HG02623 (cell line): ENCODE data around the gene MCM5.

Experiments
- ATAC-seq: cut with Tn5 transposase; IDR thresholded peaks from one replicate; pipeline ENCODE4 v1.9.1; 2021; ENCODE audit warnings: moderate library complexity; ENCODE audit not compliant: unreplicated experiment

The MCM5 gene

DNA sequence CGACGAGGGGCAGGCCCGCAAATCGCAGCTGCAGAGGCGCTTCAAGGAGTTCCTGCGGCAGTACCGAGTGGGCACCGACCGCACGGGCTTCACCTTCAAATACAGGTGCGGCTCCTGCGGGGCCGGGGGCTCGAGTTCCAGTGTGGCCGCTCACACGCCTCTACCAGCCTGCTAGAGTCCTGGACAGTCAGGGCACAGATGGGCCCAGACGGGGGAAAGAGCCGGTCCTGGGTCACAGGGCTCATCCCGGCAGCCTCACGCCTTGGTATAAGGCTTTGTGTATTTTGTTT lies 506 bp downstream of the MCM5 start:
- ATAC-seq = no peak

DNA sequence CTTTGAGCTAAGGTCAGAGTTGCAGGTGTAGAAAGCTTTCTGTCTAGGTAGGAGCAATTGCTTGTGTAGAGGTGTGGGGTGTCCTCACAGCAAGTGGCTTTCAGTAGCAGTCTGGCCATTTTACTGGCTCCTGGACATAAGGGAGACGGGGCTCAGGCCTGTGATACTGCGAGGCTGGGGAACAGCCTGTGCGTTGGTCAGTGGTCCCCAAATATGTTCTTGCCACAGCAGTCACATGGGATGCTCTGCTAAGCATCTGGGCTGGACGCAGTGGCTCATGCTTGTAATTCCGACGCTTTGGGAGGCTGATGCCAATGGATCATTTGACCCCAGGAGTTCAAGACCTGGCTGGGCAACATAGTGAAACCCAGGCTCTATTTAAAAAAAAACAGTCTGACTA lies 1.9 kb downstream of the MCM5 start:
- ATAC-seq = no peak

DNA sequence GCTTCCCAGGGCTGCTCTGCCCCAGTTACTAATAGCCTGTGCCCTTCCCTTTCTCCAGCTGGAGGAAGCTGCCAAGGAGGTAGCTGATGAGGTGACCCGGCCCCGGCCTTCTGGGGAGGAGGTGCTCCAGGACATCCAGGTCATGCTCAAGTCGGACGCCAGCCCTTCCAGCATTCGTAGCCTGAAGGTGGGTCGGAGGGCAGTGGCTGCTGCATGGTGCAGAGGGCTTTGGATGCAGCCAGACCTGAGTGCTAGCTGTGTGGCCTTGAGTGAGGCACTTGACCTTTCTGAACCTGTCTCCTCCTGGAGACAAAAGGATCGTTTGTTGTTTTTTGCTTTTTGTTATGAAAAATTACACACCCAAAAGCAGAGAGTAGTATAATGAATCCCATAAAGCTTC lies 3.4 kb downstream of the MCM5 start:
- no peak for ATAC-seq

DNA sequence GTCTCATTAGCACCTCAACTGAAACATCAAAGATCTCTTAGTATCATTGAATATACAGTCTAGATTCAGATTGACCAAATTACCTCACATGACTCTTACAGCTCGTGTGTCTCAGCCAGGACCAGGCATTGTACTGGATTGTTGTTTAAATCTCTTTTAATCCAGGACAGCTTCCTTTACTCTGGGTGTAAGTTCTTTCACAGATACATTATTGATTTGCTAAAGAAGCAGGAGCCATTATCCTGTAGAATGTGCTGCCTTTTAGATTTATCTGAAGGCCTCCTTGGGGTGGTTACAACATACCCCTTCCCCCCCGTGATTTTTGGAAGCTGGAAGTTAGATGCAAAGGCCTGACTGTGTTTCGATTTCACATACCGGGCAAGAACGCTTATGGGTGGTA lies 4.2 kb downstream of the MCM5 start:
- ATAC-seq = no peak

DNA sequence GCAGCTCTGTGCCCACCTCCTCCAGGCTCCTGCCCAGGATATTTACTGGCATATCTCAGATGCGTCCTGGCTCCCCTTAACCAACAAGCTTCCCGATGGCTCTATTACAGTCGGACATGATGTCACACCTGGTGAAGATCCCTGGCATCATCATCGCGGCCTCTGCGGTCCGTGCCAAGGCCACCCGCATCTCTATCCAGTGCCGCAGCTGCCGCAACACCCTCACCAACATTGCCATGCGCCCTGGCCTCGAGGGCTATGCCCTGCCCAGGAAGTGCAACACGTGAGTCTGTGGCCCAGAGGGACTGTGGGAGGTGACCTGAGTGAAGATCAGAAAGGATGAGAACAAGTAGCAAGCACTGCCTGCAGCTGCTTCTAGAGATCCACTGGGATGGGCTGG lies 6.5 kb downstream of the MCM5 start:
- ATAC-seq = no peak

DNA sequence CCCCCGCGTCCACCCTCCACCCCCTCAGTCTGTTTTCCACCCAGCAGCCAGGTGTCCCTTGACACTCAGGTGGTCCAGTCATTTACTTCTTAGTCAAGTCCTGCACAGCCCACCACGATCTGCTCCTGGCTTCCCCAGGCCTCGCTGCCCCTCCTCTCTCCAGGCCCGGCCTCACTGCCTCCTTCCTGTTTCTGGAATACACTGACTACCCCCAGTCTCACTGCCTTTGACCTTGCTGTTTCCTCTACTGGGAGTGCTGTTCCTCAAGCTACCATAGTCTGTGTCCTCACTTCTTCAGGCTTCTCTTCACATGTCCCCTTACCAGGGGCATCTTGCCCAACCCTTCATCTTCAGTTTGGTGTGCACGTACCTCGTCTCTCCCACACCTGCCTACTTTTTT lies 7.4 kb downstream of the MCM5 start:
- ATAC-seq = no peak

DNA sequence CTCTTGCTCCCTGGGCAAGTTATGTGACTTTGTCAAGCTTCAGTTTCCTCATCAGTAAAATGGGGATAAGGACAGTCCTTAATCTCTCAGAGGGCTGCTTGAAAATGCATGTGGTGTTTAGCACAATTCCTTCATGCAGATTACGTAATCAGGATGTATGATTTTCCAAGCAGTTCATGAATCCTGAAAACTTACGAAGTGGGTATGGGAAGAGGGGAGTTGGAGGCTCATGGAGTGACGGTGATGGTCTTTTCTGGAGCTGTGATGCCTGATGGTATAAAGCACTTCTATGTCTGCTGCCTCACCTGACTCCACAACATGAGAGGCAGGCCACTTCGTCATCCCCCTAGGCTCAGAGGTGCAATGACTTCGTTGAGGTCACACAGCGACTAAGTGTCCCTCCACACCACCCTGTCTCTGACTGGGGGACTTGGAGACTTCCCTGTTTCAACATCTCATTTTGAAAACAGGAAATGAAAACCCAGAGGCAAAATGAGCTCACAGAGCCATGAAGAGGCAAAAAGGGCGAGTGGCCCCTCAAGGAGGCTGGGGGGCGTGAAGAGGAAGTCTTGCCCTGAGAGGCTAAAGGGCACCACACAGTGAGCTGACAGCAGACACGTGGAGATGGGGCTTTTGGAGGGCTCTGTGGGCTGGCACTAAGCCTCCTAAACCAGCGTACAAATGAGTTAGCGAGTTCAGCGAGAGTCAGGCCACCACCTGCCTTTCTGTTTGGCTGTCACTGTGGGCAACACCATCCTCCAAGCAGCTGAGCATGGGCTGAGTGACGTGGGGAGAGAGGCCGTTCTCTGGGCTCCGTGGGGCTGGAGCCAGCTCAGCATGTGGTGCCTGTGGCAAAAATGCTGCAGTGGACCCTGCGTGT lies 10.1 kb downstream of the MCM5 start:
- ATAC-seq = no peak

DNA sequence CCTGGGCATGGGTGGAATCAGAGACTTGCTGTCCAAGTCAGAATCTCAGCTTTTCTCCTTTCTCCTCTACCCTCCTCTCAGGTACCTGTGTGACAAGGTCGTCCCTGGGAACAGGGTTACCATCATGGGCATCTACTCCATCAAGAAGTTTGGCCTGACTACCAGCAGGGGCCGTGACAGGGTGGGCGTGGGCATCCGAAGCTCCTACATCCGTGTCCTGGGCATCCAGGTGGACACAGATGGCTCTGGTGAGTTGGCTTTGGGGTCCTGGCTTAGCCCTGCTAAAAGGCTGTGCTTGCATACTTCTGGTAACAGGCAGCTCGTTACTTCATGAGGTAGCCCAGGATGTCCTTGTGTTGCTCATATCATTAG lies 10.7 kb downstream of the MCM5 start:
- ATAC-seq = no peak

DNA sequence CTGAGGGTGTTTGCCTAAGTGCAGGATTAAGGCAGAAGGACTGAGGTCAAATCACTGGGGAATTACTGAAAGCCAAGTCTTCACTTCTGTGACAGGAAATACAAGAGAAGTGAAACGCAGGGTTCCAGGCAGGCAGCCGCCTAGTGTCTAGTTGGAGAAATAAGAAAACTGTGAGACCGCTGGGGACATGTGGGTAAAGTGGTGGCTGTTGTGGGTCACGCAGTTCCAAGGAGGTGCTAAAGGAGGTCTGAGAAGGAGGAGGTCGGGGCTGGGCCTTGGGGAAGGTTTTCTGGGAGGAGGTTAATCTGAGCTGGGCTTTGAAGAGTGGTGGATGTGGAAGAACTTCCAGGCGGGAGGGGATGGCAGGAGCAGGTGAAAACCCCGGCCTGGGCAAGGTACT lies 11.2 kb downstream of the MCM5 start:
- no peak for ATAC-seq

DNA sequence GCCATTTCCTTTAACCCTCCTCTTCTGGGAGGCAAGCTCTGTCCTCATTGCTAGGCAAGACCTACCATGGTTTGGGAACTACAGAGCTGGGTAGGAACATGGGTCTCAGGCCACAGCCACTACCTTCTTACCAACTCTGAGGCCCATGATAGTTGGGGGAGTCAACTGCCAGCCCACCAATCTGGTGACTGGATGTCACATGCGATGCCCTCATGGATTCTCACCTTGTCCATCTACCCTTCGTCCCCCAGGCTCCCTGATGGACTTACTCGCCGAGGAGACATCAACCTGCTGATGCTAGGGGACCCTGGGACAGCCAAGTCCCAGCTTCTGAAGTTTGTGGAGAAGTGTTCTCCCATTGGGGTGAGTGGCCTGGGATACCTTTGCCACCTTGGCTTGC lies 13.7 kb downstream of the MCM5 start:
- ATAC-seq = no peak

DNA sequence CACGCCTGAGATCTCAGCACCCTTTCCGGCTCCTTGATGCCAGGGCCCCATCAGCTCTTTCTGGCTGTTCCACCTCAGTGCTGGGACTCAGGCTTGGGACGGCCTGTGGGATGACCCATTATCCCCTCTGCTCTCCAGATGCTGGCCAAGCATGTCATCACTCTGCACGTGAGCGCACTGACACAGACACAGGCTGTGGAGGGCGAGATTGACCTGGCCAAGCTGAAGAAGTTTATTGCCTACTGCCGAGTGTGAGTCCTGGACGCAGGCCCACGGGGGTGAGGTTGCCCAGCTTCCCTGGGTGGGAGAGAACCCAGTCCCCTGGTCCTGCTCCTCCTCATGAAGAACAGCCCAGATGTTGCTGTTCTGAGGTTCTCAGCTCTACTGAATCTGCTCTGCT lies 17.7 kb downstream of the MCM5 start:
- no peak for ATAC-seq

DNA sequence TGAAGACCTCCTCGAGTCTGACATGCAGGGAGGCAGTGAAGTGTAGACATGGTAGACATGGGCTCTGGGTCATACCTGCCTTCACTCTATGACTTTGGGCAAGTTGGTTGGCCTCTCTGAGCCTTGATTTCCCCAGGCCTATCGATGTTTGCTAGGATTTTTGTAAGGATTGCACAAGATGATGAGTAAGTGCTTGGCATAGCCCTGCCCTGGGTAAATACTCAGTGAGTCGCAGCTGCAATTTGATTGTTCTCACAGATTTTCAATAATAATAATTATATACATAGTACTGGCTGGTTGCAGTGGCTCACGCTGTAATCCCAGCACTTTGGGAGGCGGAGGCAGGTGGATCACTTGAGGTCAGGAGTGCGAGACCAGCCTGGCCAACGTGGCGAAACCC lies 18.1 kb downstream of the MCM5 start:
- ATAC-seq = no peak

DNA sequence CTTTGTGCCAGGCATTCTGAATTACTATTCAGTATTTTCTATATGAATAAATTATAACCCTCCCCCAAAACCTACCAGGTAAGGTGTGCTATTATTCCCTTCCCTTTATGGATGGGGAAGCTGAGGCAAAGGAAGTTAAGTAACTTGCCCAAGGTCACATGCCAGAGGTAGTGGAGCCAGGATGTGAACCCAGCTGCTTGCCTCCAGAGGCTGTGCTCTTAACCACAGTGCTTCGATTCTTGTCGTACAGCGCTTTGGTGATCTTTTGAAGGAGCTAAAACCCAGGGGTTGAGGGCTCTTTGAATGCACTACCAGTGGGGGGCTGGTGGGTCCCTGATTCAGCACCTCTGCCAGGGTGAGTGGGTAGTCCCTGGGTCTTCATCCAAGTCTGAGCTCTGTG lies 18.8 kb downstream of the MCM5 start:
- ATAC-seq = no peak

DNA sequence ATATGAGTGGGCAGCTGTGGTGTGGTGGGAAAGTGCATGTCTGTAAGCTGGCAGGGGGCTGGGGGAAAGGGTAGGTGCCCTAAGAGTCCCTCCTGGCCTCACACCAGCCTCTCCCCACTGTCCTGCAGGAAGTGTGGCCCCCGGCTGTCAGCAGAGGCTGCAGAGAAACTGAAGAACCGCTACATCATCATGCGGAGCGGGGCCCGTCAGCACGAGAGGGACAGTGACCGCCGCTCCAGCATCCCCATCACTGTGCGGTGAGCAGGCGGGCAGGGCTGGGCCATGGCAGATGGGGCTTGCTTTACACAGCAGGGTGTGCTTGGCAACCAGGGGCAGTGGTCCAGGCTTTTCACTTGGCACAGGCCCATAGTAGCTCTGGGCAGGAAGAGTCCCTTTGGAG lies 19.8 kb downstream of the MCM5 start:
- ATAC-seq = no peak

DNA sequence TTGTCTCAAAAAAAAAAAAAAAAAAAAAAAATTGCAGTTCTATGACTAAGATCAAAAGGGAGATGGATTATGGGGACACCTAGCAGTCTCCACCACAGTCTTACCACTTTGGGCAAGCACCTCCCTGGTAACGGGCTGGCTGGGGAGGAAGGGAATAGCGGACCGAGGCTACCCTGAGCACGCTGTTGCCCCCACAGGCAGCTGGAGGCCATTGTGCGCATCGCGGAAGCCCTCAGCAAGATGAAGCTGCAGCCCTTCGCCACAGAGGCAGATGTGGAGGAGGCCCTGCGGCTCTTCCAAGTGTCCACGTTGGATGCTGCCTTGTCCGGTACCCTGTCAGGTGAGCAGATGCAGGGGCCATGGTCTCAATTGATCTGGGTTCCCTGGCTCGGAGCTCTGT lies 21.2 kb downstream of the MCM5 start:
- ATAC-seq = no peak

DNA sequence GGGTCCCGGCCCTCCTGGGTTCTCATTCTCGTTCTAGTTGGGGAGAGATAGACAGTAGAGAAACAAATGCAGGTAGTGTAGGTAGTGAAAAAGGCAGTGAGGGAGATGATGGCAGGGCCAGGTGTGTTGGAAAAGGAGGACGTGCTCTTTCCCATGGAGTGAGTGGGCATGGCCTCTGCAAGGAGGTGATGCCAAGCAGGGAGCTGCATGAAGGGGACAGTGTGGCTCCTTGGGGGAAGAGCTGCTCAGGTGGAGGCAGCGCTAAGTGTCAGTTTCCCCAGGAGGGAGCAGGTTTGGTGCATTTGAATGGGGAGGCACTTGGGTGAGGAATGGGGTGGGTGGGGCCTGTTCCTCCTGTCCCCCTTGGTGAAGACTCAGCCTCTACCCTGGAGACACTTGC lies 22.2 kb downstream of the MCM5 start:
- no peak for ATAC-seq

DNA sequence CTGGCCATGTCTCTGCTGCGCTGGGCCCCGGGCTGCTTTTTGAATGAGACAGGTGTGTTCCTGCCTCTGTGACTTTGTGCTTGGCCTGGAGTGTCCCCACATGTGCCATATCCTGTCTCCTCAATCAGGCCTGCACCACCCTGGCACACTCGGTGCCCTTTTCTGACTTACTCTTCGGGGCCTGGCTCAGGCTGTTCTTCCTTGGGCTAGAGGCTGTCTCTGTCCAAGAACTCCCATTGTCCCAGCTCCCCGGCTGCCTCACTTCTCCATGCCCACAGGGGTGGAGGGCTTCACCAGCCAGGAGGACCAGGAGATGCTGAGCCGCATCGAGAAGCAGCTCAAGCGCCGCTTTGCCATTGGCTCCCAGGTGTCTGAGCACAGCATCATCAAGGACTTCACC lies 23.0 kb downstream of the MCM5 start:
- ATAC-seq = no peak

DNA sequence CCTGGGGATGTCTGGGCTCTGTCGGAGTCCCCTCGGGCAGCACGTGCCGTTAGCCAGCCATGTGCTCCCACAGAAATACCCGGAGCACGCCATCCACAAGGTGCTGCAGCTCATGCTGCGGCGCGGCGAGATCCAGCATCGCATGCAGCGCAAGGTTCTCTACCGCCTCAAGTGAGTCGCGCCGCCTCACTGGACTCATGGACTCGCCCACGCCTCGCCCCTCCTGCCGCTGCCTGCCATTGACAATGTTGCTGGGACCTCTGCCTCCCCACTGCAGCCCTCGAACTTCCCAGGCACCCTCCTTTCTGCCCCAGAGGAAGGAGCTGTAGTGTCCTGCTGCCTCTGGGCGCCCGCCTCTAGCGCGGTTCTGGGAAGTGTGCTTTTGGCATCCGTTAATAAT lies 24.1 kb downstream of the MCM5 start:
- no peak for ATAC-seq

DNA sequence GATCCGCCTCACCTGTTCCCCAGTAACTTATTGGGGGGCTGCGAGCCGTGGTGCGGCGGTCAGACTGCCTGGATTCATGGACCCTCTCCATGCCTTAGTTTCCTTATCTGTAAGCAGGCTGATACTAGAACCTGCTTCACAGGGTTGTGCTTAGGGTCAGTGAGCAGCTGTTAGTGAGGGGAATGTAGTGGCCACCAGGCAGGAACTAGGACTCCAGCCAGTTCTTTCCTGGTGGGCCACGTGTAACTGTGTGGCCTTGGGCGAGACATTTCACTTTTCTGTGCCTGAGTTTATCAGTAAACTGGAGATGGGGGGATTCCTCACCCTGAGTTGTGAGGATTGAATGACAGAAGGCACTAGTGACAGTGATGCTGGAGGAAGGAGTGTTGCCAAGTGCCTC lies 24.8 kb downstream of the MCM5 start:
- ATAC-seq = no peak

DNA sequence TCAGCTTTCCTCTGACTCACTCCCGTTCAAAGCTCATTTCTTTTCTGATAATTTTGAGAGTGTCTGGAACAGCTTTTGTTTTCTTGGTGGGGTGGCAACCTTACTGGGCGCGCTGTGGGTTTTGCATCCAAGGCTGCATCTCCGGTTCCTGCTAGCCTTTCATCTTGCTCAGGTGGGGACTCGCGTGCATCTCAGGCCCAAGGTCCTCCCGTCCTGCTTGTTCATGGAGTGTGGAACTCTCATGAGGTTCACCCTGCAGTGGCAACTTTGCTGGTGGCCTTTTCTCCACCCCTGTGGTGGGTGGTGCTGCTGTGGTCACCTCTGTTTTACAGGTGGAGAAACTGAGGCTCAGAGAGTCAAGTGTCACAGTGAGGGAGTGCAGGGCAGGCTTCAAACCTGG lies 25.6 kb downstream of the MCM5 start:
- ATAC-seq = no peak

DNA sequence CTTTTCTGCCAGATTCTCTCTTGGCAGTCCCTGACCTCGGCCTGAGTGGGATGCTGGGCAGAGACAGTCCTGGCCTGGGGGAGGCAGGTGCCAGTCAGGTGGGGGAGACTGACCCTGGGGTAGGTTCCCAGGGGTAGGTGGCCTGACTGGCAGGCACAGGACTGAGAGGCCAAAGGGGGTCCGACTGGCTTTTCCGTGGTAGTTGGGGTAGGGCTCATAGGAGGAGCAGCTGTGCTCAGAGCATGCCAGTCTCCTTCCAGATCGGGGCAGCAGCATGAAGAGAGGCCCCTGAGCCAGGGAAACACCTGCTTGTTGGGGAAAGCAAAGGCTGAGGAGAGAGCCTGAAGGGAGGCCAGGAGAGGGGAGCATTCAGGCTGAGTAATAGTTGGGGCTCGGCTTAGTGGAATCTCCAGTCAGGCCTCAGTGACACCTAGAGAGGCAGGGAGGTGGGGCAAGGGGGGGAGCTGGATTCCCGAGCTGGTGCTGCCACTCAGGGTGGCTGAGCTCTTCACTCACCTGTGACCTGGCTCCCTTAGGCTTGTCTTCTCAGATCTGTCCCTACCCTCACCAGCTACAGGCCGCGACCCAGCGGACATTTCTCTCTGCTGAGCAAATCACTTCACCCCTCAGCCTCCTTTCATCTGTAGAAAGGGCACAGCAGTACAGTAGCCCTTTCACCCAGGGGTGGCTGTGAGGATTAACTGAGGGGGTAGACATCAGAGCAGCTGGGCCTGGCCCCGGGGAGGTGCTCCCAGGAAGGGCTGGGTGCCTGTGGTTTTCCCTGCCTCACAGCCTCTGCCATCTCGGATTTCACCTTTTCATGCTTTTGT lies 26.2 kb downstream of the MCM5 start:
- no peak for ATAC-seq

DNA sequence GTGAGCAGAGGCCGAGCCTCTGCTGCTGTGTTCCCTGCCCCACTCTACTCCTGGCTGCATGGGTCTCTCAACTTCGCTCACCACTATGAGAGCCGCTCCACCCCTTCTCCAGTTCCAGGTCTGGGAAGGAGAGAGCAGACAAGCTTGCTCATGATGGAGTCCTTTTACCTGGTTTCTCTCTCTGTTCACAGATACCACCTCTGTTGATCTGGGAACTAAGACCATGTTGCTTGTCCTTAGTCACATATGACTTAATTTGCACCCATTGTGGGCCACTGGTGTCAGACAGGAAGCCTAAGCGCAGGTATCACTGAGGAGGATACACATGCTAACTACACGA lies 26.8 kb downstream of the MCM5 start:
- ATAC-seq = no peak

DNA sequence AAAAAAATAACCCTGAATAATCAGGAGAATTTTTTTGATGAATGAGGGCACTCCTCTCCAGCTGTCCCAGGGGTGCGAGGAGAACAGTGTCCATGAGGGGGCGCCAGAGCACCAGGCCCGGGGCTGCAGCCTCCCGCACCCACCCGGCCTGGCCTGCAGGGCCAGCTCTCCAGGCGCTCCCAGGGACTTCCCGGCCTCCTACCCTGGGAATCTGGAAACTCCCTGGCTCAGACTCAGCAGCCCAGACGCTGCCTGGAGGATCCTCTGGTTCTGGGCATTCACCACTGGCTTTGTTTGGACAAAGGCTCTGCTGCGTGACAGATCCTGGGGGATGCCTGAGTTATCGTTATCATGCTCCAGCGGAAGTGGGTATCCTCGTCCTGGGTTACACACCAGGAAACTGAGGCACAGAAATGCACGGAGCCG lies 31.0 kb downstream of the MCM5 start:
- ATAC-seq = no peak
